Cerebellar cortex (tissue), 1 donor: ENCODE measurements around the gene IGLL1.
"Not testable (repeated sequence)": the region's sequence is repeated elsewhere in the genome, so short reads cannot be mapped to it uniquely, and the experiment has no call there.

Source experiments
- DNase-seq: peaks from one replicate; pipeline ENCODE4 v3.0.0-alpha.2; 2015; ENCODE audit warnings: low spot score

IGLL1 gene

DNA sequence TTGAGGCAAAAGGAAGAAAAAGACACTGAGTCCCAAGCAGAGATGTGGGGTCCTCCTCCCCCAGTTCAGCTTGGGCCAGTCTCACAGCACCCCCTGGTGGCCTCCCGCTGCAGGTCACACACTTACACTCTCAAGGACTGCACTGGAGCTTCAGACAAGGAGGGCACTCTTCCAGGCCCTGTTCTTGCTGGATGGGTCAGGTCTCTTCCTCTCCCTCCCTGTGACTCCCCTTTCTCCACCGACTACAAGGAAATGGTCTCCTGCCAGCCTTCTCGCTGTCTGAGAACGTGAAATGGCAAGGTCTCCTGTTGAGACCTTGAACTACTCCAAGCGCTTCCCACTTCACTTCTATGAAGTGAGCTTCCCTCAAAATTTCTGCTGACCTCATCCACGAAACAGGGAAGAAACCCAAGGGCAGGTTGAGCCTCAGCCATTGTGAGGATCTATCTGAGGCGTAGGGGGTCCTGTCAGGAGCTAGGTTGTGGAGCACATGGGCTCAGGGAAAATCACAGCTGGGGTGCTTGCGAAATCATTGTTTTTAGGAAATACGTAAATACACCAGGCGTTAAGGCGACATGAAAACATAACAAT, 11.2 kb upstream of the IGLL1 start:
- DNase-seq = peak; percentile 54

DNA sequence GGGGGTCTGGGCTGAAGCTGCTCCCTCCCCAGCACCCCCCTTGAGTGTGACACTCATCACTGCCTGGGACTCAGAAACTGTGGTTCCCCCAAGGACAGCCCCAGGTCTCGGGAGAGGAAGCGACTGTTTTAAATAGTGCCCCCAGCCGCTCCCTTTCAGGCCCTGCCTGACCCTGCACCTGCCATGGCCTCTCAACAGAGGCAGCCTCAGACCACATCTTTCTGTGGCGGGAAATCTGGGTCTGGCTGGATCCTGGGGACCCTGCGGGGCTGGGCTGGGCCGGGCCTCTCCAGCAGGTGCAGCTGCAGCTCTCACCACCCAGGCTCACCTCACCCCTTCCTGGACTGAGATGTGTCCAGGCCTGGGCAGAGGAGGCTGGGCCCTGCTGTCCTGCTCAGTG, 3.7 kb upstream of the IGLL1 start:
- no peak for DNase-seq

DNA sequence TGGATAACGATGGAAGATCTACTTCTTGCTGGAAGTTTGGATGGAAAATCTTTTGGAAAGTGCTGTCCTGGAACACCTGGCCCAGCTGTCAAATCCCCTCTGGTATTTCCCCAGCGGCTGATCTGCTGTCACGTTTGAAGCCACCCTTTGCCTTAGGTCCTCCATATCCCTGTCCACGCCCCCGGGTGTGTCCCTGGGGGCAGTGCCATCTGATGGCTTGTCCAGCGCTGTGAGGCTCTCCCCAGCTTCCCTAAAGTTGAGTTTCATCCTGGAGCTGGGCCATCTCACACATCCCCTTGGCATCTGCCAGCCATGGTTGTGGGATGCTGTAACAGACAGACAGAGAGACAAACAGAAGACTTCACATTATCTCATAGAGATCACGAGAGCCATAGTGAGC, 3.1 kb upstream of the IGLL1 start:
- DNase-seq = no peak

DNA sequence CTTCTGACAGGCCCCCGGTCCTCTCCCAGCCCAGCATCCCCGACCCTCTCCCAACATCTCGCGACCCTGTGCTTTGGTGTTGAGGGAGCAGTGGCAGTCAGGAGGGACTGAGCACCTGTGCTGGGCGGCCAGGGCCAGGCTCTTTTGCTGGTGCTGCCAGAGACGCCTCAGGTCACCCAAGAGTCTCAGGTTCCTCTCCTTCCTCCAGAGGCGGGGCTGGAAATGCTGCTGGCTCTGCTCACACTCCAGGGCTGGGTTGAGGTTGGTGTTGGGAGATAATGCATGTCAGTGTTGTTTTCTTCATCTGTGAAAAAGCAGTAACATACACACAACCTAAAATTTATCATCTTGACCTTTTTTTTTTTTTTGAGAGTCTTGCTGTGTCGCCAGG, 1.2 kb upstream of the IGLL1 start:
- no peak for DNase-seq

DNA sequence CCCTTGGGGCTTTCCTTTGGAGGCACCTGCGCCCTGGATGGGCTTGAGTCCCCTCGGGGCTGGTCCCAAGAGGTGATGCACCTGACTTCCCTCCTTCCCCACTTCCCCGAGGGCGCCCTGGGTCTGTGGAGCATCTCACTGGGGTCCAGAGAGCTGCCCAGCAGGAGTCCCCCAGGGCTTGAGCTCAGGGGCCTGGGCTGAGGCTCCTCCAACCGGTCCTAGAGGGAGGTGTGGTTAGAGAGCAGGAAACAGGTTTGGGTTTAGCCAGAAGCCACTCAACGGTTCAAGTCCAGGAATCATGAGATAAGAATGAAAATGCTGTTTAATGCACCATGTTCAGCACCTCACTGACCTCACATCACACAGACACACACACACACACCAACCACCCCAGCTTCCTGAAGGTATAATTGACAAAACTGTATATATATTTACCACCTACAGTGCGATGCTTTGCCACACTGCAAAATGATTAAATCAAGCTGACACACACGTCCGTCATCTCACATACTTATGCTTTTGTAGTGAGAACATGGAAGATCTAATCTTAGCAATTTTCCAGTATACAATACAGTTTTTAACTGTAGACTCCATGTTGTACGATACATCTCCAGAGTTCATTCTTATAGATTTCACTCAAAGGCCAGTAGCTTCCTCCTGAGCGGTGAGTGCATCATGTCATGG, 628 bp upstream of the IGLL1 start:
- no peak for DNase-seq

DNA sequence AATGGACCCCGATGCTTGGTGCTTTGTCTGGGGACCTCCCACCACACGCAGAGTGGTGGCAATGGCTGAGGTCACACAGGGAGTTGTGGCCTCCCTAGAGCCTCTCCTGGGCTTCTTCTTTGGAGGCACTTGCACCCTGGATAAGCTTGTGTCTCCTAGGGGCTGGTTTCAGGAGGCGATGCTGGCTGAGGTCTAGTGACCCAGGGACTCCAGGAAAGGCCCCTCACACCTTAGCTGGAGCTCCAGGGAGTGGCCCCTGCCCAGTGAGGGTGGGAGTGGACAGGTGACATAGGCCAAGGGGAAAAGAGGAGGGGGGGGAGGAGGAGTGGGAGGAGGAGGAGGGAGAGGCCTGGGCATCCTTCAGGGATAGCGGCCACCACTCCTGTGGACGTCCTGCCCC, 810 bp downstream of the IGLL1 start:
- no peak for DNase-seq

DNA sequence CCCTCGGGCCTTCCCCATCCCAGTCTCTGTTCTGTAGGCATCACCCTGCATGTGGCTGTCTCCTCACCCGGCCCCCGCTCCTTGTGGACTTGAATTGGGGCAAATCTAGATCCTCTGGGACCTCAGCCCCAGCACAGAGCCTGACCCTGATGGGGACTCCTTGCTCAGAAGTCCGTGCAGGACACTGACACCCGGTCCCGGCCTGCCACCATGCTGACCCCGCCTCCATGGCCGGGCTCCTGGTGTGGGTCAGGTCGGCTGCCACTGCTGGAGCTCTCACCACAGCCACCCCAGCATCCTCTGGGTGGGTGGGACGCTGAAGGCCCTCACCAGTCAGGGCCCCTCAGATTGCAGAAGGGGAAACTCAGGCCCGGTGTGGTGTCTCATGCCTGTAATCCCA, 1.8 kb downstream of the IGLL1 start:
- no peak for DNase-seq

DNA sequence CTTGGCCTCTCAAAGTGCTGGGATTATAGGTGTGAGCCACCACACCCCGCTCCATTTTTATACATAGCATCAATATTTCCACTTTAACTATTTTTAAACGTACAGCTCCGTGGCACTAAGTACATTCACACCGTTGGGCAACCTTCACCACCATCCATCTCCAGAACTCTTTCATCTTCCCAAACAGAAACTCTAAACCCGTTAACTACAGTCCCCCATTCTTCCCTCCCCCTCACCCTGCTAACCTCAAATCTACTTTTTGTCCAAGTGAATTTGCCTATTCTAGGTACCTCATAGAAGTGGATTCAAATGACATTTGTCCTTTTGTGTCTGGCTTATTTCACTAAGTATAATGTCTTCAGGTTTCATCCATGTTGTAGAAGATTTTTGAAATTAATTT, 3.4 kb downstream of the IGLL1 start:
- DNase-seq = no peak

DNA sequence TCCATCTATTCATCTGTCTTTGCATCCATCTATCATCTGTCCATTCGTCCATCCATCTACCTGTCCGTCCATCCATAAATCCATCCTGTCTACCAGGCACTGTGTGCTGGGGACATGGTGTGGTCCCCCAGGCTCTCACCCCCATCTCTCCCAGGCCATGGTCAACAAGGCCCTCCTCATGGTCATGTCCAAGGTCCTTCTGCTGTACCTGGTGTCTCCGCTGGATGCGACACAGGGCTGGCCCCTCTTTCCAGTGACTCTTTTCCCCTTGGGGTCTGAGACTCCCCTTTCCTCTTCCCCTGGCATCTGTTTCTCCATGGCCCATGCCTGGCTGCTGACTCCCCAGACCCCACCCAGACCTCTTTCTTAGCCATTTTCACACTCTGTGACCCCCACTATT, 4.5 kb downstream of the IGLL1 start:
- DNase-seq = no peak

DNA sequence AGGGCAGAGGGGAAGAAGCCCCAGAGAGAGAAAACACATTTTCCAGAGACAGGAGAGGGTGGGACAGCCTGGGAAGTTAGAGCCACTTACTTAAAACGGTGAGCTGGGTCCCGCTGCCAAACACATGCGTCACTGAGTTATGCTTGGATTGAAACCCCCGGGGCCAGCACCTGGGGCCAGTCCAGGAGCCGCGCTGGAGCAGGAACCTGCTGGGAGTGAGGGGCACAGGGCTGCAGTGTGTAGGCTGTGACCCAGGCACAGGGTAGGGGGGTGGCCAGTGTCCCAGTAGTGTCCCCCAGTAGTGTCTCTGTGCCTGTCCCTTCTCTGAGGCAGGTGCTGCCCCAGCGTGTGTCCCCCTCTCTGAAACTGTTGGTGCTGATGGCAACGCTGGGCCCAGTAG, 5.2 kb downstream of the IGLL1 start:
- no peak for DNase-seq

DNA sequence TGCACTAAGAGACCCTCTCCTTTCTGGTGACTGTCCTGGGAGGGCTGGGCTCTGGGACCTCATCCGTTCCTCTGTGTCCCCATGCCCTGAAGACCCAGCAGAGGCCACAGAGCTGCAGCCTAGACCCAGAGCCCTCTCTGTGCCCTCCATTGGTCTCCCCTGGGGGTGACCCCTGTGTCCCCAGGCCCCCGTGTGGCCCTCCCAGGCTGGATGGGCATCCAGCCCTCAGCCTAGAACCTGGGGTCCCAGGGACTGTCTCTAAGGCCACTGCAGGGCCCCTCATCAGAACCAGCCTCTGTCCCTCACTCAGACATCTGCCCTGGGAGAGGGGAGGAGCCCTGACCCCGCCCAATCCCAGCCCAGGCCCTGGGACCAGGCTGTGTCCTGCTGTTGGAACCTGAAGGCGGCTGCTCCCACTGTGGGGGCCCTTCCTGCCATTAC, 5.7 kb downstream of the IGLL1 start:
- no peak for DNase-seq

DNA sequence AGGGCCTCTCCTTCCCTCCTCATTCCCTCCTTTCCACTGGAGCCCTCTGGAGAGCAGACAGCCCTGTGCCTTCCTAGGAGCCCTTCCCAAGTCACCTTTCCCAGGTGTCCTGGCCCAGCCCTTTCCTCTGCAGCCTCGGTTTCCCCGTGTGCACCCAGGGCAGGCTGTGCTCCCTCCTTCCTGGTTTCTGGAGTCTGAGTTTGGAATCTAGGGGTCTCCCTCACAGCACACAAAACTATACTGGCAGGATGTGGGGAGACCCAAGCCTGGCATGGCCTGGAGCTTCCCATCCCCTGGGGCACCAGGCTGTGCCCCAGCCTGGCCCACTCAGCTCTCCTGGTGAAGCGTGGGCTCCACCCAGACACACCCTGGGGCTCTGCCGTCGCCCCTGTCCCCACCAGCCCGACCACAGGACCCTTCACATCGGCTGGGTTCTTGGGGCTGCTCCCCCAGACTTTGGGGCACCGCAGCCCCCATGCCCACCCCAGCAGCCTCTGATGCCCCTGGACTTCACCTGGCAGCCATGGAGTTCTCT, 6.3 kb downstream of the IGLL1 start:
- DNase-seq = not testable (repeated sequence)

DNA sequence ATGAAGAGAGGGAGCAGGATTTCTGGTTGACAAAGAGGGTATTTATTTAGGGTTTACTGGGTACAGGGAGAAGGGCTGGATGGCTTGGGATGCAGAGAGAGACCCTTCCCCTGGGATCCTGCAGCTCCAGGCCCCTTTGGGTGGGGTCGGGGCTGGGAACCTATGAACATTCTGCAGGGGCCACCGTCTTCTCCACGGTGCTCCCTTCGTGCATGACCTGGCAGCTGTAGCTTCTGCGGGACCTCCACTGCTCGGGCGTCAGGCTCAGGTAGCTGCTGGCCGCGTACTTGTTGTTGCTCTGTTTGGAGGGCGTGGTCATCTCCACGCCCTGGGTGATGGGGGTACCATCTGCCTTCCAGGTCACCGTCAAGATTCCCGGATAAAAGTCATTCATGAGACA, 7.0 kb downstream of the IGLL1 start:
- DNase-seq = not testable (repeated sequence)

DNA sequence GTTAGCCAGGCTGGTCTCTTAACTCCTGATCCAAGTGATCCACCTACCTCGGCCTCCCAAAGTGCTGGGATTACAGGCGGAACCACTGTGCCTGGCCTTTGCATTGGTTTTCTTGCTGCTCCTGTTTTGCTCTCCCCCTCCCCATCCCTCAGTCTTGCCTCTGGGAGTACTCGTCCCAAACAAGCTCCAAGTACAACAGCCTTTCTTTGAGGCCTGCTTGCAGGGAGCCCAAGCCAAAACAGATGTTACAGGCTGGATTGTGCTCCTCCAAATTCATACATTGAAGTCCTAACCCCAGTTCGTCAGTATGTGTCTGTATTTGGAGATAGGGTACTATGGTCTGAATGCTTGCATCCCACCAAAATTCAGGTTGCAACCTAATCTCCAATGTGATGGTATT, 8.6 kb downstream of the IGLL1 start:
- no peak for DNase-seq

DNA sequence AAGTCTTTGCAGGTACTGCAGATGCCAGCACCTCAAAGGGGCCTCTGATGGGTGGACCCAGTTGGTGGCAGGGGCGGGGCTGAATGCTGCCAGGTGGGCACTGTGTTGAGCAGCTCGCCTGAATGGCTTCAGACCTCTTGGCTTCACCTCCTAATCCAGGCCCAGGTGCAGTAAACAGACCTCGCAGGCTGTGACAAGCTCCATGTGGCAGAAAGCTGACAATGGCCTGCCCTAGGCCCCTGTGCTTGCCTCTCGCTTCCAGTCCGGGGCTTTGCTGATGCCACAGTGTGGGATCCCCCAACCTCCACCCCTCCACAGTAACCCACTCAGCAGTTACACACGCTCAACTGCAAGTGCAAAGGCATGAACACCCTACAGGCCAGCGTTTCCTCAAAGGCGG, 9.4 kb downstream of the IGLL1 start:
- DNase-seq = no peak

DNA sequence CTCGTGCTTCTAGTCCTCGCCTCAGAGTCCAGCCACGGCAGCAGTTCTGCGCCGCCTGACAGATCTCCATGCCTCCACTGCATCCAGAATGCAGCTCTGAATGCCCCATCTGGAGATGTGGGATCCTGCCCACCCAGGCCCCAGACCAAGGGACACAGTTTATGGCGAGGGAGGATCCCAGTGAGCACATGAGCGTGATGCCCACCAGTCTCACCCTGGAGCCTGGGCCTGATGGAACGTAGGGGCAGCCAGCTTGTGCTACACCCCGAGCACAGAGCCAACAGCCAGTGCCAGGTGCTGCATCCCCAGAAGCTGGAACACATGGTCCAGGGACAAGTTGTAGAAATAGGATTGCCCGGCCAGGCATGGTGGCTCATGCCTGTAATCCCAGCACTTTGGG, 10.4 kb downstream of the IGLL1 start:
- DNase-seq = no peak

DNA sequence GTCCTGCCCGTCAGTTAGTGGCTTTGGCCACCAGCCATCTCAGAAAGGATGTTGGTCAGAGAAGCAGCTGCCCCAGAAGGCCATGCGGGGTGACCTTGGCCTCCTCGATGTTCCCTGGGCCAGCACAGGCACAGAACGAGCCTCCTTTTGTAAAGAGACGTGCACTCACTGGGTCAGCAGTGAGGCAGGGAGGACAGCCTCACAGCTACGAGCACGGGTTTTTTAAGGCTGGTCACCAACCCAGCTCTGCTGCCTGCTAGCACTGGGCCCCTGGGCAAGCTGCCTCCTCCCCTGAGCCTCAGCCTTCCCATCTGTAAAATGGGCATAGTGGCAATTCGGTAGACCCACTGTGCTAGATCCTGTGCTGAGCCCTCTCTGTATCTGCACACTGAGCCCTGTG, 10.8 kb downstream of the IGLL1 start:
- no peak for DNase-seq

DNA sequence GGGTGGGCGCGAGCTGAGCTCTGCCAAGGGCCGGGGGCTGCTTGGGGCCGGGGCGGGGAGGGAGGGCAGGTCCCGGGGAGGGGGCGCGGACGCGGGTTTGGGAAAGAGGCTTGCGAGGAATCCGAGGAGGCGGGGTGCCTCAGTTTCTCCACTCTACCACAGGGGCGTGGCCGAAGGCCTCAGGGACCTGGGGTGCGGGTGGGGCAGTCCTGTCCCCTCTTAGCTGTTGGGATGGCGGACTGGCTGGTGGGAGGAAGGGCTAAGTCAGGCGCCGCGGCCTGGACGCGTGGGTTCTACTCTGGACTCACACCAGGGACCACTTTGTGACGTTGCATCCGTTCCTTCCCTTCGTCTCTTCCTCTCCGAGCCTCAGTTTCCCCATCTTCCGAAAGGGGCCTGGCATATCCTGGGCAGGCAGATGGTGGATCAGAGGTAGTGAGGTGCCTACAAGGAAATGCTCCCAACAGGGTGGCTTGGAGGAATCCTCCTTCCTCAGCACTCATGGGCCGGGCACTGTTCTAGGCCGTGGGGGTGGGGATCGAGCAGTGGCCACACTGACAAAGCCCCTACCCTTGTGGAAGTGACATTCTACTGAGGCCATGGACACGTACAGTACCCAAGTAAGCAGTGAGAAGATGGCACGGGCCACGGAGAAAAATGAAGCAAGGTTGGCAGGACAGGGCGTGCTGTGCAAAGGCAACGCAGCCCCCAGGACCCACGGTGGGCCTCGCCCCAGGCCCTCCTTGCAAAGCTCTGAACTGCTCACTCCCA, 13.2 kb downstream of the IGLL1 start:
- no peak for DNase-seq

DNA sequence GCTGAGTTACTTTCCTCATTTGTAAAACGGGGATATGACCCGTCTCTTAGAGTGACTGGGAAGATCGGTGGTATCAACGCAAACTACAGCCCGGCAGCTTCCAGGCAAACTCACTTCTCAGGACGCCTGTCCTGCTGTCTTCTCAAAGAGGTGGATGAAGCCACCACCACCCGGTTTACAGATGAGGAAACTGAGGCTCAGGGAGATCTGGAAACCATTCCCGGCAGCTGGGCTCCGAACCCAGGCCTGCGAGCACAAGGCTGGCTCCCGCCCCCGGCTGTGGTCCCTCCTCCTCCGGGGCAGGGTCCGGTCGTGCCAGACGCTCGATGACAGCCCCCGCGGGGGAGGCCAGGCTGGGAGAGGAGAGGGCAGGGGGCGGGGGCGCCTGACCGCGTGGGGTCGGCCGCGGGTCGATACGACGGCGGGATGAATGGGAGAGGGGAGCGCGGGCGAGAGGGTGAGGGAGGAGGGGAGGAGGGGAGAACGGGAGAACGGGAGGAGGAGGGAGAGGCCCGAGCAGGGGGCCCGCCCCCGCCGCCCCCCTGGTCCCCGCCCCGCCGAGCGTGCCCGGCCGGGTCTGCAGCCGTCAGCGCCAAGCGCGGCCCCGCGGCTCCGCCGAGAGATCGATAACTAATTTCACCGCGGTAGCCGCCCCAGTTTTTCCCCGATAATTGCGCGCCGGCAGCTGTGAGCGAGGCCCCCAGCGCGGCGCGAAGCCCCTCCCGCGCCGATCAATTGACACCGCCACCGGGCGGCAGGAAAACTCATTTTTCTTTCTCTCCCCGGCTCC, 14.0 kb downstream of the IGLL1 start:
- no peak for DNase-seq

DNA sequence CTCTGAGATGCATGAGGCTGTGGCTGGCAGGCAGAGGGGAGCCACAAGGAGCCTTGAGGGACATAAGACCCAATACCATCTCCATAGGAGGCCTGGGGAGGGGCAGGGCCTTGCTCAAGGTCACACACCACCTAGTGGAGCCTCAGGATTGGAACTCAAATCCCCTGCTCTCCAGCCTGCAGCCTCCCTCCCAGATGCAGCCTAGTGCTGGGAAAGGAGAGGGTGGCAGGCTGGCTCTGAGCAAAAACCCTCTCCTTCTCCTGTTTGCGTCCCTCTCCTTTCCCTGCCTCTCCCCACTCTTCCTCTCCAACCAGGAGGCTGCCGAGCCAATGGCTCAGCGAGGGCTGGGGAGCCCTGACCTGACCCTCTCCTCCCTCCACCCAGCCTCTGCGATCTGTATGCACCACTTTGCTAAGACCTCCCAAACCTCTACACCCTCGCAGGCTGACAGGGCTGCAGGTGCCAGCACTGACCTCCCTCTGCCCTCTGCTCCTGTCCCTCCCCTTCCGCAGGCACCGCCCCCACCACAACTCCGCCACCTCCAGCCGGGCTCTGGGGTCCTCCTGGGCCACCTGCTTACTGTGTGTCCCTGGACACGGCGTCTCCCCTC, 14.7 kb downstream of the IGLL1 start:
- peak; percentile 9 for DNase-seq

DNA sequence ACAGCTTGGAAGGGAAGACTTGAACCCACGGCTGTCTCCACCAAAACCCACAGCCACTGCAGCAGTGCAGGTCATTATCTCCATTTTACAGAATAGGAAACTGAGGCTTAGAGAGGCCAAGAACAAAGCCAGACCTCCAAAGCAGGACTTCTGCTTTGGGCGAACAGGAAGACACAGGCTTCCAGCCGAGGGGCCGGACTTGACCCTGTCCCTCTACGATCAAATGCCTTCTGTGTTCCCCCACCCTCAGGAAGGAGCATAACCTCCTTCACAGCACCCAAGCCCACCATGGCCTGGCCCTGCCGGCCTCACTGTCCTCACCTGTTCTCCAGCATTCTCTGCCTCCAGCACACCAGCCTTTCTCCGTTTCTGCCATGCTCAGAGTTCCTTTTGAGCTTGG, 15.8 kb downstream of the IGLL1 start:
- DNase-seq = no peak

DNA sequence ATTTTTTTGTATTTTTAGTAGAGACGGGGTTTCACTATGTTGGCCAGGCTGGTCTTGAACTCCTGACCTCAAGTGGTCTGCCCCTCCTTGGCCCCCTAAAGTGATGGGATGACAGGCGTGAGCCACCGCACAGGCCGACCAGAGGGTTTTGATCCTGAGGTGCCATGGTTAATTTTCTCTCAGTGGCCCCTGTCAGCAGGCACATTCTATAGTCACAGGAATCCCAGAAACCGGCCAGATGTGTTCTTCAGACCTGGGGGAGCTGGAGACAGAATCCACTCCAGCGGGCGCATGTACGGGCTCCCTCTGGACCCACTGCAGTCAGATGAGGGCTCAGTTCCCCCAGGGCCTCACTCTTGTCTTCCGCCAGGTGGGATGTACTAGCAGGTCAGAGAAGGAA, 17.0 kb downstream of the IGLL1 start:
- no peak for DNase-seq
